Calu3 (cell line): Measurements from ENCODE around the gene SH3BP5. TPM values are rescaled to one million over a fixed set of nuclear protein-coding genes. Genes with fewer than 3 reads are reported as not detected.

Source experiments
- BruUV-seq: library from RNA; stranded (reverse); fragments of 400-500 nt; replicated peaks from 2 replicates; lab custom pipeline; 2021; lab: Mats Ljungman, UMichigan
- CTCF ChIA-PET: fragments of 300-600 bp; sonication (Branson Sonifier 250); formaldehyde crosslinking; loops from one replicate; lab custom pipeline; 2022; ENCODE audit warnings: antibody characterized with exemption; lab: Charles Lee
- DNase-seq: peaks from one replicate; pipeline ENCODE4 v3.0.0; 2022
- H3K27ac Mint-ChIP-seq: one replicate; pipeline ENCODE4 v1.8.0; 2022; ENCODE audit warnings: mixed read lengths; ENCODE audit not compliant: unreplicated experiment
- H3K27me3 Mint-ChIP-seq: one replicate; pipeline ENCODE4 v1.8.0; 2022; ENCODE audit warnings: mixed read lengths; ENCODE audit not compliant: unreplicated experiment
- H3K36me3 Mint-ChIP-seq: one replicate; pipeline ENCODE4 v1.8.0; 2022; ENCODE audit warnings: mild to moderate bottlenecking, moderate library complexity, mixed read lengths; ENCODE audit not compliant: insufficient read depth, unreplicated experiment
- H3K4me1 Mint-ChIP-seq: one replicate; pipeline ENCODE4 v1.8.0; 2022; ENCODE audit warnings: mild to moderate bottlenecking, low read depth, mixed read lengths; ENCODE audit not compliant: unreplicated experiment
- H3K4me3 Mint-ChIP-seq: one replicate; pipeline ENCODE4 v1.8.0; 2022; ENCODE audit warnings: mild to moderate bottlenecking, low read depth, moderate library complexity, mixed read lengths; ENCODE audit not compliant: unreplicated experiment
- H3K9me3 Mint-ChIP-seq: one replicate; pipeline ENCODE4 v1.8.0; 2022; ENCODE audit warnings: low read depth, mixed read lengths; ENCODE audit not compliant: unreplicated experiment
- intact Hi-C: fragments of 100-400 bp; cut with micrococcal nuclease; formaldehyde crosslinking; loops from one replicate; pipeline ENCODE4 v1.10.0; 2022; ENCODE audit not compliant: unreplicated experiment
- total RNA-seq: library from RNA; stranded (reverse); gene quantifications from 2 replicates; pipeline ENCODE4 v1.2.3, GENCODE V29; 2022
- TF ChIP-seq, protein P1 (sequence below): fragments of 200-600 bp; IDR thresholded peaks from one replicate; pipeline ENCODE4 v1.8.0; 2022; ENCODE audit warnings: antibody characterized with exemption; ENCODE audit not compliant: unreplicated experiment

The SH3BP5 gene
- total RNA-seq, 1 experiment from 2014 or later = 4.0 TPM

DNA sequence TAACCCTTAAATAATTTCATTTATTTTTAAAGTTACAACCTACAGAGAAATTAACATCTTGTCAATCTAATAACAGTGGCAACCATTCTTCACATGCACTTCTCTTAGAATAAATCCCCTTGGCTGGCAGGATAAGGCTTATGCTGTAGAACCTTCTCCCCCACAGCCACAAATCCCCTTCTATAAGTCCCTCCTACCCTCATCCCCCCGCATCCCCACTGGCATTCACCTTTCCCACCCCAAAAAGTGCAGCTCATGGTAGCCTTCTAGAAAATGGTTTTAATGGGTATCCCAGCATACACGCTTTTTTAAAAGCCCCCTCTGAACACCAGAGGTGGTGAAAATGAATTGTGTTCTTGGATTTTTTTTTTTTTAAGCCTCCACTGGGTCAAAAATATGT is 77.2 kb downstream of the SH3BP5 start:
- H3K4me1 Mint-ChIP-seq = no peaks in the 10 kb centered on the region
- BruUV-seq = no TSS peak
- H3K27ac Mint-ChIP-seq = no peak overlapping the region
- TF ChIP-seq, protein P1, sequence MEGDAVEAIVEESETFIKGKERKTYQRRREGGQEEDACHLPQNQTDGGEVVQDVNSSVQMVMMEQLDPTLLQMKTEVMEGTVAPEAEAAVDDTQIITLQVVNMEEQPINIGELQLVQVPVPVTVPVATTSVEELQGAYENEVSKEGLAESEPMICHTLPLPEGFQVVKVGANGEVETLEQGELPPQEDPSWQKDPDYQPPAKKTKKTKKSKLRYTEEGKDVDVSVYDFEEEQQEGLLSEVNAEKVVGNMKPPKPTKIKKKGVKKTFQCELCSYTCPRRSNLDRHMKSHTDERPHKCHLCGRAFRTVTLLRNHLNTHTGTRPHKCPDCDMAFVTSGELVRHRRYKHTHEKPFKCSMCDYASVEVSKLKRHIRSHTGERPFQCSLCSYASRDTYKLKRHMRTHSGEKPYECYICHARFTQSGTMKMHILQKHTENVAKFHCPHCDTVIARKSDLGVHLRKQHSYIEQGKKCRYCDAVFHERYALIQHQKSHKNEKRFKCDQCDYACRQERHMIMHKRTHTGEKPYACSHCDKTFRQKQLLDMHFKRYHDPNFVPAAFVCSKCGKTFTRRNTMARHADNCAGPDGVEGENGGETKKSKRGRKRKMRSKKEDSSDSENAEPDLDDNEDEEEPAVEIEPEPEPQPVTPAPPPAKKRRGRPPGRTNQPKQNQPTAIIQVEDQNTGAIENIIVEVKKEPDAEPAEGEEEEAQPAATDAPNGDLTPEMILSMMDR = no peak
- no peaks in the 10 kb centered on the region for H3K9me3 Mint-ChIP-seq
- no peak overlapping the region for H3K4me3 Mint-ChIP-seq
- no peak for DNase-seq
- CTCF ChIA-PET = no interaction called here
- intact Hi-C loops = no loop called here
- peaks cover 30% of the 10 kb centered on the region for H3K36me3 Mint-ChIP-seq
- H3K27me3 Mint-ChIP-seq = no peaks in the 10 kb centered on the region

- CTCF ChIA-PET = no interaction called here
- Mint-ChIP-seq H3K4me3 (no peak overlapping the region), H3K9me3 (no peaks in the 10 kb centered on the region), H3K36me3 (peaks cover 16% of the 10 kb centered on the region), H3K27ac (no peak overlapping the region), H3K27me3 (no peaks in the 10 kb centered on the region), H3K4me1 (no peaks in the 10 kb centered on the region)
- intact Hi-C loops = no loop called here
- BruUV-seq = no TSS peak
- DNase-seq = no peak
- TF ChIP-seq, protein P1 = no peak
Observed at GRCh38 chr3:15253023-15253697, 79.2 kb downstream of the SH3BP5 start.

- Mint-ChIP-seq H3K9me3 (no peaks in the 10 kb centered on the region), H3K27me3 (no peaks in the 10 kb centered on the region), H3K4me1 (no peaks in the 10 kb centered on the region), H3K4me3 (no peak overlapping the region), H3K27ac (no peak overlapping the region), H3K36me3 (peaks cover 11% of the 10 kb centered on the region)
- TF ChIP-seq, protein P1 = no peak
- CTCF ChIA-PET = no interaction called here
- no TSS peak for BruUV-seq
- no peak for DNase-seq
- intact Hi-C loops = loop anchor here (10.0 kb wide), 1 partner anchor 309 kb away; no protein-coding TSS in a partner anchor
Observed at GRCh38 chr3:15246186-15246585, 86.2 kb downstream of the SH3BP5 start.

DNA sequence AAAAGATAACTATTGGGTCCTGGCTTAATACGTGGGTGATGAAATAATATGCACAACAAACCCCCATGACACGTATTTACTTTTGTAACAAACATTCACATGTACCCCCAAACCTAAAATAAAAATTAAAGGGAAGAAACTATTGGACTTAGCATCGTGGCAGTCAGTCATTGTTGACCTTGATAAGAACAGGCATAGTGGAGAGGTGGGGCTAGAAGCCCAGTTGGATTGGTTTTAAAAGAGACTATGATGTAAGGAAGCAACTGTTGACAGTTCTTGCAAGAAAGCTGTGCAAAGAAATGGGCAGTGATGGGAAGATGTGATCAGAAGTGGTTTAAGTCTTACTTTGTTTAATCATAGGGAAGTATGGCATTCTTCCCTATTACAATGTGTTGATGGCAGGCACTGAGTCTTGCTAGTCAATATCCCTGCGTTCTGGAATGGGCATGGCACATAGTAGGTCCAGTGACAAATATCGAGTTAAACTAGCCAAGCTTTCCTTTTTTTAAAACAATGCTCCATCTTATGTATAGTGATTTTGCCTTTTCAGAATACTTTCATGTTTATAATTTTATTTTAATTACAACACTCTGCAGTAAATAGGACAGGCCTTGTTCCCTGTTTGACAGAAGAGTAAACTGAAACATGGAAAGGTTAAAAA is 88.4 kb downstream of the SH3BP5 start:
- Mint-ChIP-seq H3K4me1 (no peaks in the 10 kb centered on the region), H3K27ac (no peak overlapping the region), H3K9me3 (no peaks in the 10 kb centered on the region), H3K4me3 (no peak overlapping the region), H3K36me3 (peaks cover 10% of the 10 kb centered on the region), H3K27me3 (no peaks in the 10 kb centered on the region)
- no peak for DNase-seq
- CTCF ChIA-PET = no interaction called here
- BruUV-seq = no TSS peak
- intact Hi-C loops = loop anchor here (2.0 to 10.0 kb wide), 2 partner anchors 13 to 311 kb away; no protein-coding TSS in a partner anchor
- TF ChIP-seq, protein P1 = no peak
